Stimulated activated CD8-positive, alpha-beta memory T cell treated with anti-CD3 and anti-CD28 coated beads, Interleukin-7, amount 100 ng/mL, for 1 hour (primary cell): ENCODE data around the gene COL6A1.
"Not testable (repeated sequence)": the region's sequence is repeated elsewhere in the genome, so short reads cannot be mapped to it uniquely, and the experiment has no call there.

Experiments used
- DNase-seq, 2 donors: peaks; one replicate each; pipeline ENCODE4 v3.0.0-alpha.2; 2020; ENCODE audit warnings: low read depth in 2 of 2

COL6A1 gene

DNA sequence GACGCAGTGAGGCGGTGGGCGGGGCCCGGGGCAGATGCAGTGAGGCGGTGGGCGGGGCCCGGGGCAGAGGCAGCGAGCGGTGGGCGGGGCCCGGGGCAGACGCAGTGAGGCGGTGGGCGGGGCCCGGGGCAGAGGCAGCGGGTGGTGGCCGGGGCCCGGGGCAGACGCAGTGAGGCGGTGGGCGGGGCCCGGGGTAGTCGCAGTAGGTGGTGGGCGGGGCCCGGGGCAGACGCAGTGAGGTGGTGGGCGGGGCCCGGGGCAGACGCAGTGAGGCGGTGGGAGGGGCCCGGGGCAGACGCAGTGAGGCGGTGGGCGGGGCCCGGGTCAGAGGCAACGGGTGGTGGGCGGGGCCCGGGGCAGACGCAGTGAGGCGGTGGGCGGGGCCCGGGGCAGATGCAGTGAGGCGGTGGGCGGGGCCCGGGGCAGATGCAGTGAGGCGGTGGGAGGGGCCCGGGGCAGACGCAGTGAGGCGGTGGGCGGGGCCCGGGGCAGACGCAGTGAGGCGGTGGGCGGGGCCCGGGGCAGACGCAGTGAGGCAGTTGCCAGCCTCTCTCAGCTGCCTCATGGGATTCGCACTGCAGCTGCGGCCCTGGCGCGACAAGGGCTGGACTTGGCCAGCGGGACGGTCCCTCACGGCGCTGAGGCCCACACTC, 24.4 kb downstream of the COL6A1 start:
- DNase-seq, result not testable (repeated sequence)

DNA sequence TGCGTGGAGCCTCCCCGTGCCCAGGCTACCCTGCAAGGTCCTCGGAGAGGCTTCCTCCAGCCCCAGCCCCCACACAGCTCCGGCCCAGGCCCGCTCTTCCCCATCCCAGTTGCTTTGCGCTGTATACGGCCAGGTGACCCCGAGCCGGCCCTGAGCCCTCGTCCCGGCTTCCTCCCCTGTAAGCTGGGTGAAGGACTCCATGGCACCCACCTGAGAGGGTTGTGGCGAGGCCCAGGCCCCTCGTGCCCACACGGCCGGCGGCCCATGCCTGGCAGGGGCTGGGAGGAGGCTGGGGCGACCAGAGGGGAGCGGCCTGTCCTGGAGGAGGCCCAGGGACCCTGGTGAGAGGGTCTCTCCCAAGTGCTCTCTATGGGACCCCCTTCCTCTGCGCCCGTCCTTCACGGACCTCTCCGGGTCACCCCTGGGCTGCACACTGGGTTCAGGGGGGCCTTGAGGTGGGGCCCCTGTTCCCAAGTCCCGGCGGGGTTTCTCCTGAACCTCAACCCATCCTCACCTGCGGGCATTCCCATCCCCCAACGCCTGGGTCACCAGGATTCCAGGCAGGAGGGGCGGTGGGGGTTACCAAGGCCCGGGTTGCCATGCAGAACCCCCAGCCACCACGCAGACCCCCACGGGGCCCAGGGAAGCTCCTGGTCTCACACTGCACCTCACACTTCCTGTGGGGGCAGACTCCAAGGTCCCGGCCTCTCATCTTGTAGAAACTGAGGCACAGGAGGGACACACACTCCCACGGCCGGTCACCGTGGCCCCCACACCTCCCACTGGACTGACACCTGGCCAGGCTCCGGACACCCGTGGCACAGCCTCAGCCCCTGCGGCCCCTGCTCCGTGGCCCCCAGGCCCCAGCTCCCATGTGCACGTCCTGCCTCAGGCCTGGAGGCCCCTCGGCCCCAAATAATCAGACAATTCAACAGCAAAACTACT, 25.2 kb downstream of the COL6A1 start:
- no peak for DNase-seq

DNA sequence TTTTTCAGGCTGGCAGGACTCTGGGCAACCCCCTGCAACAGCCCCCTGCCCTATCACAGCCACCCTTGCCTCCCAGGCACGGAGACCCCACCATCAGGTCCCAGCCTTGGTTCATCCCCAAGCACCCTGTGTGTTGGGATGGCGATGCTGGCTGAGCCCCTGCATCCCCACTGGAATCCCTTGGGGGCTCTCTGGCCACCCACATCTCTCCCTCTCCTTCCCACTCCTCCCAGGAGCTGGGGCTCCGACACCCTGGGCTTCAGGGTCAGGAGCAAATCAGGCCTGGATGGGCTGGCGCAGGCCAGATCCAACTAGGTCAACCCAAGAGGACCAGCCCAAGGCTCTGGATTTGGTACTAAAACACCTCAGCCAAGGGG, 25.9 kb downstream of the COL6A1 start:
- no peak for DNase-seq

DNA sequence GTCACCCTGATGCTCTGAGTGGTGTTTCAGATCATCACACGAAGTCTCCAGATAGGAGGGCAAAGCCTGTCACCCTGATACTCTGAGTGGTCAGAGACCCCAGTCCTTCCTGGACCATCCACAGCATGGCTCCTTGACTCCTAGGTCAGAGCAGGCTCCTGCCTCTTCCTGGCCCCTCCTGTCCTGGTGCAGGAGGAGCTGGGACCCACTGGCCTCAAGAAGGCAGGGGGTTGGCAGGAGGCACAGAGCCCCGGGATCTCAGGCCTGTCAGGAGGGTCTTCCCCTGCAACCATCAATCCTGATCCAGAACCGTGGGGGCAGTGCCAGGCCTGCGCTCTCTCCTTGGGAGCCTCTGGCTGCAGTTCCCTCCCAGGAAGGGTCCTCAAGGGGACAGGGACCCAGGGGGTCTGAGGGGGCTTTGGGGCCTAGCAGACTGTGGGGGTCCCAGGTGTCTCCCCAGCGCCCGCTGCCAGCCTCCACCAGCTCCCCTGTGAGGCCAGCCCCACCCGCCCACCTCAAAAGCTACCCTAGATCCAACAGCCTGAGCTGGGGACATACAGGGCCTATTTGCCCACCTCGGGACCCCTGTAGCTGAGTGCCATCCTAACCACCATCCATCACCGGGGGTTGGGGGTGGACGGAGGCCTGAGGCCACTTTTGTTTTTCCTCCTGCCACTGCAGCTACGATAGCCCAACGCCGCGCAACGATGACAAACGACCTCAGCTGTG, 27.5 kb downstream of the COL6A1 start:
- DNase-seq, result no peak

DNA sequence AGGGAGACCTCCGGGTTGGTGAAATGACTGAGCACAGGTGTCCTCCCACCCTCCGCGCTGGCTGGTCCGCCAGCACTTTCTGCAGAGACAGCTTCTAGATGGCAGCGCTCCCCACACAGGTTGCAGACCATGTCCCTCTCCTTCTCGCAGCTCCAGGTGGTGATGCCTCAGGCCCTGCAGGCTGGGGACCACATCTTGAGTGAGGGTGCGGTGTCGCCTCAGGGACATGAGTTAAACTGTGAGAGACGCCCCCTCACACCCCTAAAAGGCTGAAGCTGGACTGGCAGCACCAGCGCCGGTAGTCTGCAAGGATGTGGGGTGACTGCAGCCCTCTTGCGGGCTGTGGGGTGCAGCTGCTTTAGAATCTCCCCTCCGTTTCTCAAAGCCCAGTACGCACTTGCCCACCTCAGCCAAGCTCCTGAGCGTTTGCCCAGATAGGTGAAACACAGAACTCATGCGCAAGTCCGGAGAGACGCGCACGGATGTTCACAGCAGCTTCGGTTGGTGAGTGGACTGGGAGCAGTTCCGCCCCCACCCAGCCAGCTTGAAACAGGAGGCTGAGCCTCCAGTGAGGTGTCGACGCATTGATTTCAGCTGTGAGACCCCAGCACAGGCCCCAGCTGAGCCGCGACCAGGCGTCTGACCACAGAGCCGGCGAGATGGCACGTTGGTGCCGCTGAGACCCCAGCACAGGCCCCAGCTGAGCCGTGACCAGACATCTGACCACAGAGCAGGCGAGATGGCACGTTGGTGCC, 28.6 kb downstream of the COL6A1 start:
- no peak for DNase-seq

DNA sequence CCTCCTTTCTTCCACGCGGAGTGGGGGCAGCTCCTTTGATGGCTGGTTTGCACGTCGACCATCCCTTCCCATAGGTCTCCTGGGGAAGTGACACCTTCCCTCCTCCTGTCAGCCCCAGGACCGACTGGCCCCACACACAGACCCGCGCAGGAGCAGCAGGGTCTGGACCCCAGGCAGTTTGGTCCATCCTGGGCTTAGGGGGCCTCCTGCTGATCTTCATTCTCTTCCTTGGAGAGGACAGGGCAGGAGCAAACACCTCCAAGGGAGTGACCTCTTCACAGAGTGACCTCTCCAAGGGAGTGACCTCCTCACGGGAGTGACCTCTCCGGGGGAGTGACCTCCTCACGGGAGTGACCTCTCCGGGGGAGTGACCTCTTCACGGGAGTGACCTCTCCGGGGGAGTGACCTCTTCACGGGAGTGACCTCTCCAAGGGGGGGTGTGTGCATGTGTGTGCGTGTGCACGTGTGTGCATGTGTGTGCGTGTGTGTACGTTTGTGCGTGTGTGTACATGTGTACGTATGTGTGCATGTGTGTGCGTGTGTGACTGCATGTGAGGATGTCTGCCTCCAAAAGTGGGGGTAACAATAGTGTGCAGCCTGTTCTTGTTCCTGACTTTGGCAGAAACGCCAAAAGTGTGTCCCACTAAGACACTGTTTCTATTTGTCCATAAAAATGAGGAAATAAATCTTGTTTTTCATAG, 29.8 kb downstream of the COL6A1 start:
- DNase-seq, result no peak

DNA sequence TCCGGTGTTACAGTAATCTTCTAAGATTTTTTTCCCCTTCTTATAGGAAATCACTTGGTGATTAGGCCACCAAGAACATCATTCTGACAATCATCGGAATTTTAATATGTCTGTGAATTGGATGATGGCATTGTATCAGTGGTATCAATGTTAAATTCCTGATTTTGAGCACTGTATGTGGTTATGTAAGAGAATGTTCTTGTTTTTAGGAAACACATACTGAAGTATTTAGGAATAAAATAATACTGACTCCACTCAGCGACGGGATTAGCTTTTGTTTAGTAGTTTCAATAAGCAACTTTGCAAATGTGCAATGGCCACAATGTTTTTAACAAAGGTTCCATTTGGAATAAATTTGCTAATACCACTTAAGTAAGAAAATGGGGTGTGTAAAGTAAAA, 30.6 kb downstream of the COL6A1 start:
- no peak for DNase-seq

DNA sequence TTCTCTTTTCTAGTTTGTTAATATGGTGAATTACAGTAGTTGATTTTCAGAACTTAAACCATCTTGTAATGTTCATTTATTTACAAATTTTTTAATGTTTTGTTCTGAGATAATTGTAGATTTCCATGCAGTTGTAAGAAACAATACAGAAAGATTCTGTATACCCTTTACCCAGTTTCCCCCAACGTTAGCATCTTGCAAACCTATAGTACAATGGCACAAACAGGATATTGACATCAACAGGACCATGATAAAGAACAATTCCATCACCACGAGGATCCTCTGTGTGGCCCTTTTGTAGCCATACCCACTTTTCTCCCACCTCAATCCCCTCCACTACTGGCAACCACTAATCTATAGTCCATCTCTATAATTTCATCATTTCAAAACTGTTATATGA, 33.3 kb downstream of the COL6A1 start:
- no peak for DNase-seq

DNA sequence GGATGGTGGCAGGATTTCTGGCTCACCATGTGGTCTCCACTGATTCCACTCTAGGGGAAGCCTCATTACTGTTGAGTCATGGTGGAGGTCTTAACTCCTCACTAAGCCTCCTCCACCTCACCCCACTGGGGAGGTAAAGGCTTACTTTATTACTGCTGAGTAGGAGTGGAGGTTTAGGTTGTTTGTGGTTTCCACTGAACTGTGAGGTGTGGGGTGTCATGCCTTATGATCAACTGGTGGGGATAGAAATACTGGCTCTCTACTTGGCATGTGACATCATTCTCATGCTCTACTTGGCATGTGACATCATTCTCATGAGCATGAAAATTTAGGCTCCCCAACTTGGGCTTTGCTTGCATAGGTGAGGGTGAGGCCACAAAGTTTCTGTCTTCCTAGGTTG, 35.6 kb downstream of the COL6A1 start:
- no peak for DNase-seq

DNA sequence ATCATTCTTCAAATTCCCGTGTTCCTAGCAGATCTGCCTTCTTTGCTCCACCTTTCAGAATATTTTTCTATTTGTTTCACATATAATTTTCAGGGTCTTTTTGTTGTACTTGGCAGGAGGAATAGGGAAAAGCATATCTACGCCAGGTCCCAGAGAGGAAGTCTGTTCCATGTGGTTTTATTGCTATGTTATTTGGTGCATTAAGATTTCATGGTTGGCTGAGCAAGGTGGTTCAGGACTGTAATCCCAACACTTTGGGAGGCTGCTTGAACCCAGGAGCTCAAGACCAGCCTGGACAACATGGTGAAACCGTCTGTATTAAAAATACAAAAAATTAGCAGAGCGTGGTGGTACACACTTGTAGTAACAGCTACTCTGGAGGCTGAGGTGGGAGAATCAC, 36.1 kb downstream of the COL6A1 start:
- no peak for DNase-seq

DNA sequence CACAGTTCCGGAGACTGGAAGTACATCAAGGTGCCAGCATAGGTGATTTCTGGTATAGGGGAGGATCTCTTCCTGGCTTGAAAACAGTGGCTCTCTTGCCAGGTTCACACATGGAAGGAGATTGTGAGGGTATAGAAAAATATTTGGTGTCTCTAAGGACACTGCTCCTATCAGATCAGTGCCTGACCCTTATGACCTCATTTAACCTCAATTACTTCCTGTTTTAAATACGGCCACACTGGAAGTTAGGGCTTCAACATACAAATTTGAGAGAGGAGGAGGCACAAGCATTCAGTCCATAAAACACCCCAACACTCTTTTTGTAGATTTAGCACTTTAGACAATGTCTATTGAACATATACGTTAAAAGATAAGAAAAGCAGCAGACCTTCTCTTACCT, 37.0 kb downstream of the COL6A1 start:
- no peak for DNase-seq

DNA sequence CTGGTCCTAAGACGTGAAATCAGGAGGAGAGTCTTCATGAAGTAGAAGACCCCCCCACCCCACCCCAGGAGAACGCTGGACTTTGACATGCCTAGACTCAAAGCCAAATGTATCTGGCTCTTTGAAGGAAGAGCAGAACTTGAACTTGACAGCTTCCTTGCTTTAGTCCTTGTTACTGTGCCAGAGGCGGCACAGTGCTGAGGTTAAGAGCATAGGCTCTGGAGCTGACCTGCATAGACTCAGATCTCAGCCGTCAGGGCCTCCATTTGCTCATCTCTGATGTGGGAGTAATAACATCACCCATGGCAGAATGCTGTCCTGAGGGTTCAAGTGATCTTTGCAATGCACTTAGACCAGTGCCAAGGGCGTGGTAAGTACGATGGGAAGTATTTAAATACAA, 39.0 kb downstream of the COL6A1 start:
- no peak for DNase-seq

DNA sequence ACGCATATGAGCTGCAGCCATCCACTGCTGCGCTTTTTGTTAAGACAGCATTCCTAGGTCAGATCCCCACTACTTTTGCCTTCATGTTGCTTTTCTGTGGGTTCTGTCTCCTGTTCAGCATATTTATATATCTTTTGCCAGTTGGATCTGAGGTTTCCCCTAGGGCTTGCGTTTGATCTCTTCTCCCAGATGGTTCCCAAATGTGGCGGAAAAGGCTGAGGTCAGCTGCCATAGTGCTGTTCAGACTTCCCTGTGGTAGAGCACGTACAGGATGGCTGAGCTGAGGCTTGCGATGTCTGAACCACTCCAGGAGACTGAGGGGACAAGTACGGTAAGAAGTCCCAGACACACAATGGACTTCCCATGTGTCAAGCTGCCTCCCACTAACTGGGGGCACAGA, 39.8 kb downstream of the COL6A1 start:
- no peak for DNase-seq

DNA sequence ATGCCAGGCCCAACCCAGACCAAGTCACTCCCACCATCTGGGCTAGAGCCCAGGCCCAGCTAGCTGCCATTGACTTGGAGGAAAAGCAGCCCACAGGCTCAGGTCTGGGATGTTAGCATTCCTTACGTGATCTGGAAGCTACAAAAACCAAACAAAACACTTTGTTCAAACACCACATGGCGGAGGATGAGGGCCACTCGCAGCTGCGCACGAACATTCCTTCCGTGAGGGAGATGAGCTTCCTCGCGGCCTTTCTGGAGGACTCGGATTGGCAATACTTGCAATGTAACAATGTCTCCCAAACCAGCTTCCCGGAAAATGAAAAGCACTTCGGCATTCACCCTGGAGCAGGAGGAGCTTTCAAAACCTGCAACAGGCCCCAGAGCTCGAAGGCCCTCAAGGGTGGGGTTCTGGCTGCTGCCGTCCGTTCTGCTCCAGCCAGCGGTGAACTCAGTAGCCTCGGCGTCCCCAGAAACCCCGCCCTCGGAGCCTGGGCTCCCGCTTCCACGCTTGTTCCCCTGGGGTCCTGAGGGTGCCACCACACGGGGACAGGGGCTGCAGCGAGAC, 40.5 kb downstream of the COL6A1 start:
- no peak for DNase-seq

DNA sequence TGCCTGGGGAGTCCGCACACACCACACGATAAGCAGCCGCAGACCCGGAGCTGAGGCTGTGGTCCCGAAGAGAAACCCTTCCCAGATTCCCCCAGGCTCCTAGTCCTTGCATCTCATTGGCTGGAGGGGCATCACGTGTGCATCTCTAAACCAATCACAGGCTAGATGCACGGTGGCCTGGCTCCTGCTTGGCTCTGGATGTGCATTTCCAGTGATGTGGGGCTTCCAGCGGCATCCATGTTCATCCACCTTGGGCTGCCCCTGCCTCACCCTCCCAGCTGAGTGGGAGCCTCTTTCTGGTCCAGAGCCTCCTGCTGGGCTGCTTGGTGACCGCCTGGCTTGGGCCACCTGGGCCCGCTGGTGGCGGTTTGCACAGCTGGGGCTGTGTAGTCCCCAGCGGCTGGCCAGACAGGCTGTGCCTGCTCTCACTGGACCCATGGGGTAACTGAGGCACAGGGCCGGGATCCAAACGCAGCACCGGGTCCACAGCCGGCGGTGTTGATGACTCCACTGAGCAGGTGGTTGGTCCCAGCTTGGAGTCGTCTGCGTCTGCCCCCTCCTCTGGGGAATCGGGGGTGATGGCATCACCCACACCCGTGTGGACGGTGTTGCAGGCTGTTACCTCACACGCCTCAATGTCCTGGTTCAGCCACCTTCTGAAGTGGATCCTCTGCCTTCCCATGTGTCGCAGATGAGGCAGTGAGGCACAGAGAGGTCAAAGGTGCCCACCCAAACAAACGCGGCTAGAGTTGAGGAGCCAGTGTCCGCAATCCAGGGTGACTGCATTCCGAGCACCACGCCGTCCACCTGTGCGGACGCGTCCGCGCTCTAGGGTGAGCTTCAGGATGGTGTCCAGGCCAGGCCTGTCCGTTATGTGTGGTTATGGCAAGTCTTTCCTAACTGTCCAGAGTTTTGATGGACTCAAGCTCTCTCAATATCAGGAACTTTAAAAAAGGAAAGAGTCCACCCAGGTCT, 41.3 kb downstream of the COL6A1 start:
- DNase-seq, result no peak

DNA sequence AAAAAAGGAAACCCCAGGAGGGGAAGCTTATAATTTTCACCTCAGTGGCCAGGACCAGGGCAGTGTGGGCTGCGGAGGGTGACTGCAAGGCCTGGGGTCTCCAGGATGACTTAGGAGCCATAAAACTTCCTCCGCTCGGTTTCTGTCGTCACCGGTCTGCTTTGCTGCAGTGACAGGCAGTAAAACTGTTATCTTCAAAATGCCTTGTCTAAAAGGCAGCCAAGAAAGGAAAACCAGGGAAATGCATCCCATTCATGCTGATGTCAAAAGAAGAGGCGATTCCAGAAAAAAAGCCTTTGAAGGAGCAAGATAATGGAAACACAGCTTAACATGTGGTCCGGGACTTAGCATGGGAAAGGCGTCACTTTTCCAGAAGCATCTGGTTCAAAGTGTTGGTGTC, 42.0 kb downstream of the COL6A1 start:
- DNase-seq, result no peak

DNA sequence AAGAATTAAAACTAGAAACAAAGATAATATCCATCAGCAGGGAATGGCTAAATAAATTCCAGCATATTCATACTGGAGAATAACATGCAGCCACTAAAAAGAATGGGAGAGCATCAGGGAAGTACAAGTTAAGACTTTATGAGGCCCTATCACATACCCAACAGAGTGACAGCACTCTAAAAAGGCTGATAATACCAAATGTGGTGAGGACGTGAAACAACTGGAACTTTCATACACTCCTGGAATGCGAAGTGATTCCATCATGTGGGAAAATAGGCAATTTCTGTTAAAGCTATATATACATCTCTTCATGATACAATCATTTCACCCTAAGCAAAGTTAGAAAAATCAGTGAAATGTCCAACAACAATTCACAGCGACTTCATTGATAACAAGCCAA, 42.6 kb downstream of the COL6A1 start:
- no peak for DNase-seq

DNA sequence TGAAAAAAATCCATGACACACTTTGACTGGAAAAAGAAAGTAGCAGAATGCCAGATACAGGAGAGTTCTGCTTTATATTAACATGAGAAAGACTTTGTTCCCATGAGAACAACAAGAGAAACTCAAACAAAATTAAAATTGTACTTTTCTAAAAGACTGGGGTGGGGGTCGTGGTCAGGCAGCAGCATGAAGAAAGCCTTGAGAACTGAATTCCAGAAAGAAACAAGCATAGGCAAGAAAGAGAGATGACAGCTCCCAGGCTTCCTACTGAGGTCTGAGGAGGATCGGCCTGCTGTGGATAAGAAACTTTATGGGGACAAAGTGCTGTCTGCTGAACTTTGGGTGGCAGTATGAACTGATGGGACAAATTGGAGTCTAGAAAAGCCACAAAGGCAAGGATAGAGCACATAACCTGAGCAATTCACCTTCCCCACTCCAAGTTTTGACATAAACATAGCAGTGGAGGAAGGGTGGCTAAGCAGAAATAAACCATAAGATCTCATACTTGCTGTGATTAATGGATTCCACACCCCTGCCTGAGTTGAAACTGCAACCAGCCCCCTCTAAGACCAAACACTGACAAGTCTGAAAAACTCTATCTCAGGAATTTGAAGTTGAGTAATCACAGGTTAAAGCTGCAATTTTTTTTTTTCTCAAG, 43.7 kb downstream of the COL6A1 start:
- DNase-seq, result no peak

DNA sequence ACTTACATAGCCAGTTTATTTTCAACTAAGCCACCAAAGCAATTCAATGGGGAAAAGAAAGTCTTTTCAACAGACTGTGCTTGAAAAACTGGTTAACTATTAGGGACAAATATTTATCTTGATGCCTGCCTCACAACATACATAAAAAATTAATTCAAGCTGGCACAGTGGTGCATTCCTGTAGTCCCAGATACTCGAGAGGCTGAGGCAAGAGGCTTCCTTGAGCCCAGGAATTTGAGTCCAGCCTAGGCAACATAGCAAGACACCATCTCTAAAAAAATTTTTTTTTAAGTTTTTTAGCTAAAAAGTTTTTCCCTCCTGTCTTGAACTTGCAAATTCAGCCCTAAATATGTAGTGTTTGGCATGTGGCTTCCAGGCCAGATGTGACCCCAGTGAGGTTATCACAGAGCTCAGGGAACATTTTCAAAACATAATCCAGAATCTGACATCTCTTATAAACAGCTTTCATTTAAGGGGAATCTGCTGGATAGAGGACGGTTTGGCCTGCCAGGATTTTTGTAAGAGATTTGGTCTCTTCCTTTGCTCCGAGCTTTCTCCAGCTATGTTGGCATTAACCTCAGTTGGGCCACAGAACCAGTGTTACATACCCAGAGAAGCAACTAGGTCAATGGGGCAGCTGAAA, 46.4 kb downstream of the COL6A1 start:
- no peak for DNase-seq
